Heart left ventricle (tissue), 13 donors: ENCODE measurements around the gene URB2.

Experiments used
- POLR2A ChIP-seq, 2 donors: fragments of 450-650 bp; IDR thresholded peaks; one replicate each; pipeline ENCODE4 v1.6.1; 2017; ENCODE audit warnings: antibody characterized with exemption in 2 of 2, mild to moderate bottlenecking in 2 of 2, moderate library complexity in 2 of 2
- TF ChIP-seq, protein P1 (sequence below), 12 donors: fragments of 200-600 bp; sonication (generic) in 4 of 12; IDR thresholded peaks; one replicate each; pipeline versions ENCODE4 v1.5.0 to v1.8.0; 2018 to 2022; ENCODE audit warnings: antibody characterized with exemption in 12 of 12, mild to moderate bottlenecking in 5 of 12
- donor health status: ischemic (EF 13 %, LVEDD 7.1; RV severe dilation, severe dysfunction).
- donor health status: DM: no; HTN: yes; CAD: no.
- donor health status: DM: no; HTN: no; CAD: no.
- donor health status: ischemic (EF 25% LVEDD 6.9; RV normal size, moderate dysfunction).
- donor health status: ischemic (EF 25% LVEDD 5.7; RV mildly dilated, moderate dysfunction).
- donor health status: ischemic (EF 35%, LVEDD 5.7; RV mildly dilated, moderate dysfunction).
- donor health status: nonischemic (EF 11% LVEDD 7.7; RV severe dilation, severe dysfunction).
- donor health status: DM: yes; HTN: yes; CAD: no.
- donor health status: PGD.
- donor health status: ischemic (EF 29% LVEDD 5.4; RV normal size, mild dysfunction).
- donor health status: nonischemic (EF 23%, LVEDD 6.1; RV moderate dilation, normal function).

DNA sequence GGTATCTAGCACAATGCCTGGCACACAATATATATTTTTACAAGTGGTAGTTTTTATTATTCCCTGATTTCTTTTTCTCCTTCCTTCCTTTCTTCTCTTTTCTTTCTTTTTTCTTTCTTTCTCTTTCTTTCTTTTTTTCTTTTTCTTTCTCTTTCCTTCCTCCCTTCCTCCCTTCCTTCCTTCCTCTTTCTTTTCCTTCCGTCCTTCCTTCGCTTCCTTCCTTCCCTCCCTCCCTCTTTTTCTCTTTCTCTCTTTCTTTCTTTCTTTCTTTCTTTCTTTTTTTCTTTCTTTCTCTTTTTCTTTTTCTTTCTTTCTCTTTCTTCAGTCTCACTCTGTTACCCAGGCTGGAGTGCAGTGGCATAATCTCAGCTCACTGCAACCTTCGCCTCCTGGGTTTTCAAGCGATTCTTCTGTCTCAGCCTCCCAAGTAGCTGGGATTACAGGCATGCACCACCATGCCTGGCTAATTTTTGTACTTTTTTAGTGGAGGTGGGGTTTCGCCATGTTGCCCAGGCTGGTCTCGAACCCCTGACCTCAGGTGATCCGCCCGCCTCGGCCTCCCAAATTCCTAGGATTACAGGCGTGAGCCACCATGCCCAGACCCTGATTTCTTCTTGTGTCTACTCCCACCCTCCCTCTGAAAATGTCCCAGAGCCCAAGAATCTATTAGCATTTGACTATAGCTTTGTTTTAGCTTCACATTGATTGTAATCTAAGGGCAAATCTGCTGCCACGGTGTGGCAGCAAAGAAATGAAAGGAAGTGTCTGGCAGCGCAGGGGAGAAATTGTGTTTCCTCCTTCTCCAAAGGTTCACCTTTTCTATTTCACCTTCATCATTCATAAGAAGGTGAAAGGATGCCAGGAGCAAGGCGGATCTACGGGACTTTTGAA is 47.6 kb upstream of the URB2 start:
- TF ChIP-seq, protein P1, sequence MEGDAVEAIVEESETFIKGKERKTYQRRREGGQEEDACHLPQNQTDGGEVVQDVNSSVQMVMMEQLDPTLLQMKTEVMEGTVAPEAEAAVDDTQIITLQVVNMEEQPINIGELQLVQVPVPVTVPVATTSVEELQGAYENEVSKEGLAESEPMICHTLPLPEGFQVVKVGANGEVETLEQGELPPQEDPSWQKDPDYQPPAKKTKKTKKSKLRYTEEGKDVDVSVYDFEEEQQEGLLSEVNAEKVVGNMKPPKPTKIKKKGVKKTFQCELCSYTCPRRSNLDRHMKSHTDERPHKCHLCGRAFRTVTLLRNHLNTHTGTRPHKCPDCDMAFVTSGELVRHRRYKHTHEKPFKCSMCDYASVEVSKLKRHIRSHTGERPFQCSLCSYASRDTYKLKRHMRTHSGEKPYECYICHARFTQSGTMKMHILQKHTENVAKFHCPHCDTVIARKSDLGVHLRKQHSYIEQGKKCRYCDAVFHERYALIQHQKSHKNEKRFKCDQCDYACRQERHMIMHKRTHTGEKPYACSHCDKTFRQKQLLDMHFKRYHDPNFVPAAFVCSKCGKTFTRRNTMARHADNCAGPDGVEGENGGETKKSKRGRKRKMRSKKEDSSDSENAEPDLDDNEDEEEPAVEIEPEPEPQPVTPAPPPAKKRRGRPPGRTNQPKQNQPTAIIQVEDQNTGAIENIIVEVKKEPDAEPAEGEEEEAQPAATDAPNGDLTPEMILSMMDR (IDR thresholded peaks at IDR 0.05), result no peak
- TF ChIP-seq POLR2A (IDR thresholded peaks at IDR 0.05), result no peak
